GM21528 (cell line): ENCODE data around the gene MXD4.
"Not testable (repeated sequence)": the region's sequence is repeated elsewhere in the genome, so short reads cannot be mapped to it uniquely, and the experiment has no call there.

Experiments
- ATAC-seq: cut with Tn5 transposase; IDR thresholded peaks from one replicate; pipeline ENCODE4 v1.9.1; 2021; ENCODE audit warnings: mild to moderate bottlenecking, moderate library complexity; ENCODE audit not compliant: unreplicated experiment, low FRiP score

MXD4 gene

GRCh38 chr4:2276581-2277325, 14.8 kb upstream of the MXD4 start:
- no peak for ATAC-seq

DNA sequence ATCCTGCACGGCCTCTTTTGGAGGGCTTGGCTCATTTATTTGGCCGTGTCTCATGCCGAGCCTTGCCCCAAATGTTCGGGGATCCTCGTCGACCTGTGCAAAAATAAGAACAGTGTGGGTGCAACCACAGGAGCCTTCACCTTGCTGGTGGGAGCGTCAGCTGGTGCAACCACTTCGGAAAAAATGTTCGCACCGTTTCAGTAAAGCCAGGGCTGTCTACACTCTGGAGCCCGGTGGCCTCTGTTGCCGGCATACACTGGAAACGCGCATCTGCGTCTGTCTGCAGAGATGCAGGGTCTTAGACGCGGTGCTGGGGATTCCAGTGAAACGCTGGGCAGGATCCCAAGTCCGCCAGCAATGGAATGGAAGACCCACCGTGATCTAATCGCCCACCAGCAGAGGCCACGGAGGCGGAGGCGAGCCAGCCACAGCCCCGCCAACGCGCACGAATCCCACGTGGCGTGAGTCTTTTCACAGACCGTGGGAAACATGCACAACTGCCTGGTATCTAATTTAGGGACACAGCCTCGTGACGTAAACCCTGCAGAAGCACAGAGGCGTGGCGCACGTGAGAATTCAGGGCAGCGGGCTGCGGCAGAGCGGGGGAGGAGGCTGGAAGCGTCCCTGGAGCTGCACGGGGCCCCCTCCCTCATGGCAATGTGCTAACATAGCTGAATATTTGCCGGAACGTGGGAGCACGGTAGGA, 13.8 kb upstream of the MXD4 start:
- no peak for ATAC-seq

DNA sequence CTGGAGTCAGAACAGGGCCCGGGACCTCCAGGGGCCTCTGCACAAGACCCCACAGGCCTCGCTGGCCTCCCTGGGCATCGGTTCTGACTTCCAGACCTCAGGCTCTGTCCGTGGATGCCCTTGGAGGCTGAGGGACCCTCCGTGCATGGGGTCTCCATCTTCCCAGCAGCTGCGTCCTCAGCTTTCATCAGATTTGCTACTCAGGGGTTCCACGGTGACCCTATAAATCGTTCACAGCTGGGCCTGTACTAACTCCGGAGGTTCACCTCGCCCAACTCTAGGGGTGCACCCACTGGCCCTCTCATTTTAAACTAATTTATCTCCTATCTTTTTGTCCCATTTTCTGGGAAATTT, 13.1 kb upstream of the MXD4 start:
- not testable (repeated sequence) for ATAC-seq

- ATAC-seq: no peak
These were observed 12.6 kb upstream of the MXD4 start for GRCh38 chr4:2274320-2275043.

GRCh38 chr4:2273657-2274319, 11.9 kb upstream of the MXD4 start:
- ATAC-seq: no peak

DNA sequence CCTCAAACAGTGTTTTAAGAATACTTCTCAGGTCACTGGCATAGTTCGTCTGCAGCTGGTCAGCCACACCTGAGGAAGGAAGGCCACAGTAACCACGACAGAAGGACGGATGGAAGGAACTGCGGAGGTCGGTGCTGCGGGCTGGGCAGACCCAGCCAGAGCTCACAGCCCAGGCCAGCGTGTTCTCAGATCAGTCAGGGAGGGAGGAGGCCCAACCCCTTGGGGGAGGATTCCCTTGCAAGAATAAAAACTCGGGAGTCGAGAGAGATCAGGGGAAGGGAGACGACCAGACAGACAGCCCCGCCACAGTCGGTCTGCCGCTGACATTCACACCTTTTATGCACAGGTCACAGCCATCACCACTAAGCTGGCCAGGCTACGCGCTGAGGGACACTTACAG, 11.3 kb upstream of the MXD4 start:
- ATAC-seq: no peak

DNA sequence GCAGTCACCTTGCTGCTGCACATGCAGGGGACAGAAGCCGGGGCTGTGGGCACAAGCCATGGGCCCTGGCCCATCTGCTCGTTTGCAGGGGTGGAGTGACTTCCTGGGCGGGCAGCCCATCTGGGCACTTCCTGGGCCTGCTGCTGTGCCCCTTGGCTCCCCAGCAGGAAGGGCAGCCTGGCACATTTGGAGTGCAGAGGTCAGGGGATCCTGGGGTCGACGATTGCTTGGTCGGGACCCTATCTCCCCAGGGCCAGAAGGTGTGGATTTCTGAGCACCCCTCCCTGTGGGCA, 10.9 kb upstream of the MXD4 start:
- ATAC-seq: no peak

DNA sequence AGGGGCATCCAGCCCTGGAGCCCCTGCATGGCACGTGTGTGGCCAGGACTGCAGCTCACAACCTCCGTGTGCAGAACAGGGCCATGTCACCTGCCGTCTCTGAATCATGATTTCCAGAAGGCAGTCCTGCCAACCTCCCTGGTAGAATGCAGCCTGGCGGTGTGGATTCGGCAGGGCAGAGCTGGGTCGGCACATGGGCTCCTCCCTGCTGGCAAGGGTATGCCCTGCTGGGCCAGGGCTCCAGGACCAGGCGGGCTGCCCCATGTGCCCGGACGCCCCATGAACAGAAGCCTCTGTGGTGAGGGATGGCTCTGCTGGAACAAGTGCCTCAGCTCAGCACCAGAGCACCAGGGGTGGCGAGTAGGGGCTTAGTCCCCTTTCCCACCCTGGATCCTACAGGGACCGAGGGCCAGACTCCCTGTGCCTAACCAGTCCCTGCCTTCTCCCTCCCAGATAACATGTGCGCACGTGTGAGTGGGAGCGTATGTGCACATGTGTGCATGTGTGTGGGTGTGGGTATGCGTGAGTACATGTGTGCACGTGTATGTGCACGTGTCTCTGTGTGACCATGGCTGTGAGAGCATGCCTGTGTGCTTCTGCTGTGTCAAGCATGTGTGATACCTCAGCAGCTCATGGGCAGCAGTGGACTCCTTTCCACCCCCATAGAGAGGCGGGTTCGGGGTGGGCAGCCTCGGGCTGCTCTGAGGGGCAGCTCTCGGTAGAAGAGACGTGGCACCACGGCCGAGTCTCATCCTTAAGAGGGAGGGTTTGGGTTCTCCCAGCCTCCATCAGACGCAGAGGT, 10.3 kb upstream of the MXD4 start:
- no peak for ATAC-seq

GRCh38 chr4:2271279-2272025, 9.5 kb upstream of the MXD4 start:
- ATAC-seq: no peak

DNA sequence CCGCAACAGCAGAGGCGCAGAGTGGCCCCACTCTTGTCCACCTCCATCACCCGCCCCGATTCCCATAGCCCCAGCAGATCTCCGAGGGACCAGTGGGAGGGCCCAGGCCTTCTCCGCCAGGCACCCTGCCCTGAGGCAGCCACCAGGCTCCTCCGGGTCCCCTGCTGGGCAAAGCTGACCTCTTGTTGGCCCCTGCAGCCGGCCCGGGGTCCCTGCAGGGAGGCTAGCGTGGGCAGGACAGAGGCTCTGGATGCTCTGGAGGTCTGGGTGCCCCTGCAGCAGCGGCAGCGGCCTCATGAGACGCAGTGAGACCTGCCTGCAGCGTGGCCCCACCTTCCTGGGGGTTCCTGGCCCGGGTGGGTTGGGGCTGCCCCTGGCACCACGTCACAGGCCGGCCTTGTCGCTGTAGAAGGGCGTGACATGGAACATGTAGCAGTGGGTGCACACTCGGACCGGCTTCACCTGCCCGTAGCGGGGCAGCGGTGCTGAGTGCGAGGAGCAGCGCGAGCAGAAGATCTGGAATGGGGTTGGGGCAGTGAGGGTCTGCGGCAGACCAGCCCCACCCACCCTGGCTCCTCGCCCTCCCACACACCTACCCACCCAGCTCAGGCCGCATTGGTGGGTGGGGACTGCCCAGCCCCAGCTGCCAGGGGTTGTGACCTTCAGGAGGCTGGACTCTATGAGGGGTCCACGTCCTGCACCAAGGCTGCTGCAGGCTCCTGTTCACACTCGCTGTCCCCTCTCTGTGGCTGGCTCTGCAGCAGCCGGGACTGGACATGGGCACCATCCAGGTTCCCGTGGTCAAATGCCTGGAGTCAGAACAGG, 8.6 kb upstream of the MXD4 start:
- ATAC-seq: no peak

DNA sequence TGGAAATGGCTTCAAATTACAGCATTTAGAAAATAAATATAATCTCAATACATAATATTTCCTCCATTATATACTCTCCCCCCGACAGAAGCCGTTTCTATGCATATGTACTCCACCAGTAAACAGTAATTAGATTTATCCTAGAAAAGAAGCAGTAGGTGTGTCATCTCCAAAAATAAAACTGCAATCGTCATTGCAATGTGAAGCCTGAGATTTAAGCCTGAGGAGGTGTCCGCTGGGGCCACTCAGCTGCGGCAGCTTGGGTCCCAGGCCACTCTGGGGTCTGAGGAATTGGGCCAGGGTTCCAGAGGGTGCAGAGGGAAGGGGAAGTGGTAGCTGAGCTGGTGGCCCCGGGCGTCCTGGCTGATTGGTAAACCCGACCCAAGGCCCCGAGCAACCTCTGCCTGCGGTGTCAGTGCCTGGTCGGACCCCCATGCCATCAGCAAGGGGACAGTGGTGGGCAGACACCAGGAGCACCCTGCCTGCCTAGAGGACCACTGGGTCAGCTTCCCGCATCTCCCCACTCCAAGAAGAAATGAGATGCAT, 7.8 kb upstream of the MXD4 start:
- ATAC-seq: no peak

DNA sequence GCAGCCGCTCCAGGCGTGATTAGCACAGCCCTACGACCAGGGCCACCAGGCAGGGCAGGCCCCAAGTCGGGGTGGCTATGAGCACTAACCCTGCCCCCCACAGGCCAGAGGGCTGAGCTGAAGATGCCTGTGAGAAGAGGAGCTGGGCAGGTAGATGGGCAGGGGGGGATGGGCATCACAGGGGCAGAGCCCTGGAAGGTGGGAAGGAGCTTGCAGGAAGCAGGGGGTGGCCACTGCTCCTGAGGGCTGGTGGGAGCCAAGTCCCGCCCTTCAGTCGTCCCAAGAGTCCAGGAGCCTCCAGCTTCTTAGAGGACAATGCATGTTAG, 7.3 kb upstream of the MXD4 start:
- no peak for ATAC-seq

DNA sequence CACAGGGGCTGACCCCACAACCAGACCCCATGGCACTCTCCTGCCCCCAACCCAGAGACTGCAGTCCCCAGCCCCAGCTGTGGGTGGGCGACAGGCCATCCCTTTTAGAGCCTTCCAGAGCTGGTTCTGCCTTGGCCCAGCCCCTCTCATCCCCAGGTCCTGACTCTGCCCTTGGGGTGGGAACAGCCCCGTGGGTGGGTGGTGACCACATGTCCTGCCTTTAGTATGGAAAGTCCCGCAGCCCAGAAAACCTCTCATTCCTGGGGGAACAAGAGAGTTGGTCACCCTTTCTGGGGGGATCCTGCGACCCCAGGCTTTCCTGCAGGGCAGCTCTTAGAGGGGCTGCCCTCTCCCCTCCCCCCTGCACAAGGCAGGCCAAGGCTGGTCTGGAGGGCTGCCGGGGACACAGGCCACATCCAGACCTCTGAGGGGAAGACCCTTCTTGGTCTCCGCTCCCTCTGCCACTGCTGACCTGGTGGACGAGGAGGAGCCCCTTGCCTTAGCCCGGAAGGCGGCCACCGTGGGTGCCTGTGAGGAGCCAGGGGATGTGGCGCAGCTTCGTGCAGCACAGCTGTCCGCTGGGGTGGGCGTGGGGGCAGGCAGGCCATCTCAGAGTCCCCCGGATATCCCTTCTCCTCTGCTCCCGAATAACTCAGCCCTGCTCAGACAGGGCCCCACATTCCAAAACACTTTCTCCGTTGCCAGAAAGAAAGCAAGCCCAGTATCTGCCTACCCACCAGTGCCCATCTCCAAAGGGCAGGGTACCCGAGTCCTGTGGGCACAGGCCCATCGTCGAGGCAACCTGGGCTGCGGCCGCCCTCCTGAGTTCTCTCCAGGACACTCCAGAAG, 6.7 kb upstream of the MXD4 start:
- no peak for ATAC-seq

DNA sequence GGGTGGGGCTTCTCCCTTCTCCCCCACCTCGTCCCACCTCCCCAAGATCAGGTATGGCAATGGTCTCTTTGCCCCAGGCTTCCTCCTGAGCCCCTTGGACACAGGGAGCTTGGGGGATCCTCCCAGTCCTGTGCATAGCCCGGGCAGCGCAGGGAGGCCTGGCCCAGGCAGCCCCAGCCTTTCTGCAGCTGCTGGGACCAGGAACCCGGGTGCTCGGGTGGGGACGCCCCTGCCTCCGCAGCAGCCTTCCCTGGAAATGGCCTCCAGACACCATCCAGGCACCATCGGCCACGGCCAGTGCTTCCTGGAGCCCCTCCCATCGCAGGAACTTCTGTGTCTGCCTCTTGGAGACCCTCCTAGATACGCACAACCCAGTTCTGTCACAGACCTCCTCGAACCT, 5.9 kb upstream of the MXD4 start:
- no peak for ATAC-seq

GRCh38 chr4:2267320-2267811, 5.5 kb upstream of the MXD4 start:
- no peak for ATAC-seq

GRCh38 chr4:2266821-2267220, 4.9 kb upstream of the MXD4 start:
- ATAC-seq: no peak

- no peak for ATAC-seq
These were observed 4.3 kb upstream of the MXD4 start for GRCh38 chr4:2266181-2266580.
